Hepatocyte (in vitro differentiated cells): ENCODE results near the gene SLC25A25.

Source experiments
- CTCF ChIP-seq: fragments of 200-600 bp; sonication (generic); IDR thresholded peaks from 2 replicates; pipeline ENCODE4 v1.5.1; 2016; ENCODE audit warnings: antibody characterized with exemption, mild to moderate bottlenecking; ENCODE audit not compliant: poor library complexity
- EZH2 ChIP-seq: fragments of 200-600 bp; sonication (generic); IDR thresholded peaks from 2 replicates; pipeline ENCODE4 v1.6.1; 2016; ENCODE audit warnings: antibody characterized with exemption, mild to moderate bottlenecking, borderline replicate concordance

GRCh38 chr9:128053560-128053959 is 14.5 kb upstream of the SLC25A25 start:
- TF ChIP-seq CTCF (no peak), EZH2 (no peak)
